ENCODE data around the gene CCT3. TPM values are rescaled to one million over a fixed set of nuclear protein-coding genes. Genes with fewer than 3 reads are reported as not detected.
"Not testable (repeated sequence)": the region's sequence is repeated elsewhere in the genome, so short reads cannot be mapped to it uniquely, and the experiment has no call there.

The CCT3 gene
- total RNA-seq, result 302 TPM

- DNase-seq, result peak; percentile 100
Measured at GRCh38 chr1:156338180-156338976, at the start of gene CCT3, which contains the start of gene TSACC. Gene CCT3, minus strand, starts transcription at chr1:156338292. Its CDS starts 108 bp downstream, at chr1:156338184. Gene TSACC, plus strand, starts transcription at chr1:156338526. Its CDS starts 1,232 bp downstream, at chr1:156339758.

- DNase-seq, result no peak
Measured at GRCh38 chr1:156387870-156388173, 49.7 kb upstream of the CCT3 start.

GRCh38 chr1:156386949-156387869 is 49.1 kb upstream of the CCT3 start:
- DNase-seq, result no peak

- DNase-seq, result no peak
Measured at GRCh38 chr1:156386134-156386901, 48.2 kb upstream of the CCT3 start.

DNA sequence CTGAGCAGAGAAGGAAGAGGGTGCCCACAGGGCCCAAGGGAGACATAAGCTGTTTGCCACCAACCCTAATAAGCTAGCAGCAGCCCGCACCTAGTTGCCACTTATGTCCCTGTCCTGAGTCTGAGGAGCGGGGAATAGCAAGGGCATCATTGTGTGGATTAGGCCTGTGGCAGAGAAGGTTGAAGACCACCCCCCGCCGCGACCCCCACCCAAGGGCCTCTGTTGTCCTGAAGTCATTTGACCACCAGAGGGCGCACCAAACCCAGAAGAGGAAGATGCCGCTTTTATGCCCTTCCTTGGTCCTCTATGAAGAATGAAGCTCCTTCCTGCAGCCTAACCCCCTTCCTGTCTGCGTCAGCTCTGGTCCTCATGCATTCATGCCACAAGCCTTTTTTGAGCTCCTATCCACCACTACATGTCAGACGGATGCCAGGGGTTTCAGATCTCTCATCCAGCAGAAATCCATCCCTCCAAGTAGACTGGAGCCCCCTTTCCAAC is 47.5 kb upstream of the CCT3 start:
- DNase-seq, result peak; percentile 84

- DNase-seq, result no peak
Measured at GRCh38 chr1:156384658-156385057, 46.6 kb upstream of the CCT3 start.

DNA sequence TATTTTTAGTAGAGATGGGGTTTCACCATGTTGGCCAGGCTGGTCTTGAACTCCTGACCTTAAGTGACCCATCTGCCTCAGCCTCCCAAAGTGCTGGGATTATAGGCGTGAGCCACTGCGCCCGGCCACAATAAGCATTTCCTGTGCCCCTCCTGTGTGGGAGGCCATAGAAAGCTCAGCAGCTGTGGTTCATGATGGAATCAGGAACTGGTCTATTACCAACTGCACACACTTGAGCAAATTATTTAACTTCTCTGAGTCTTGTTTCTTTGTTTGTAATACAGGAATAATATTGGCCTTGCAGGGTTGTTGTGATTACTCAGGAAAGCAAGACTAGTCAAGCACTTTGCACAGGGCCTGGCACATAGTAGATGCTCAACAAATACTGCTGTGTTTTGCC is 45.9 kb upstream of the CCT3 start:
- DNase-seq, result no peak

- DNase-seq, result peak; percentile 75
Measured at GRCh38 chr1:156383023-156383422, 44.9 kb upstream of the CCT3 start.

- DNase-seq, result no peak
Measured at GRCh38 chr1:156382561-156382960, 44.5 kb upstream of the CCT3 start.

GRCh38 chr1:156379420-156380165 is 41.5 kb upstream of the CCT3 start:
- DNase-seq, result no peak

DNA sequence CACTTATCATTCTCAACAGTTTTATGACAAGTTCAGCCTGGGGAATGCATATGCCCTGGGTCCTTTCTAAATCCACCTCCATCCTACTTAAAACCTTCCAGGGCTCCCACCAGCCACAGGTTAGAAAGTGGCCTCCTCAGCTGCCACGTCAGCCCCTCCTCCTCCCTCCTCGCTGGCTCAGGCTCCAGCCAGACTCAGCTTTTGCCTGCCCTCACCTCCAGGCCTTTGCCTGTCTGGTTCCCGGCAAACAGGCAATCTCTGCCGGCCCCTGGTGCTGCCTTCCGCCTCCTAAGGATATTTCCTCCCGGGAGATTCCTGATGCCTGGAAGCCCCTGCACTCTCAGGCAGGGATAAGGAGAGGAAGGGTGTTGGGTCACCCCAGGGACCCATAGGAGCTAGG is 40.5 kb upstream of the CCT3 start:
- DNase-seq, result no peak

DNA sequence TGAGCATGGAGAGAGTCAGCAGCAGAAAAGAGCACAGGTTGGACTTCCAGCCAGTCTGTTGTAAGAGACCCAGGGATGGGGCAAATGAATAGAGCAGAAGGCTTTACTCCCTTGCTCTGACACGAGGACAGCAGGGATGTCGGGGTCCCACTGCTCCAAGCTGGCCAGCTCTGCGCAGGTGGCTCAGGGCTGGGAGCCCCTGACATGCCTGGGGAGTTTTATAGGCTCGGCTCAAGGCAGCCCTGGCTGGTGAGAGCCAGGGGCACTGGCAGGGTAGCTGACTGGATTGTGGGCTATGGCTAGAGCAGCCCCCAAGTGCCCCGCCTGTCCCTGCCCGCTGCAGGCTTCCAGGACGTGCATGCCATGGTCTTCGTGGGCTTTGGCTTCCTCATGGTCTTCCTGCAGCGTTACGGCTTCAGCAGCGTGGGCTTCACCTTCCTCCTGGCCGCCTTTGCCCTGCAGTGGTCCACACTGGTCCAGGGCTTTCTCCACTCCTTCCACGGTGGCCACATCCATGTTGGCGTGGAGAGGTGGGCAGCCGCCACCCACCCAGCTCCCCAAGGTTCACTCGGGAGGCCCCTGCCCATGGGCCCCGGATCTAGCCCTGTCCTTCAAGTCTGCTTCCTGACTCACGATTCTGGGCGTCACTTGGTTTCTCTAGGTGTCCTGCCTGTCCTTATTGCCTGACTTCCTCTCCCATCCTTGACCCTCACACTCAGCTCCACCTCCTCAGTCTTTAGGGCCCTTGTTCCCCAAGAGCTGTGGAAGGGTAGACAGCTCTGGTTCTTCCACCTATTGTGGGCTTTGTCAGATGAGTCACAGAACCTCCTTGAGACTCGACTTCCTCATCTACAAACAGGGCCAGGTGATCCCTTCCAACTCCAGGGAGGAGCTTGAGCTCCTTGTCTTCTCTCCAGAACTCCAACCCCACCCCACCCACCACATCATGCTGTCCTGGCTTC is 39.1 kb upstream of the CCT3 start:
- no peak for DNase-seq

DNA sequence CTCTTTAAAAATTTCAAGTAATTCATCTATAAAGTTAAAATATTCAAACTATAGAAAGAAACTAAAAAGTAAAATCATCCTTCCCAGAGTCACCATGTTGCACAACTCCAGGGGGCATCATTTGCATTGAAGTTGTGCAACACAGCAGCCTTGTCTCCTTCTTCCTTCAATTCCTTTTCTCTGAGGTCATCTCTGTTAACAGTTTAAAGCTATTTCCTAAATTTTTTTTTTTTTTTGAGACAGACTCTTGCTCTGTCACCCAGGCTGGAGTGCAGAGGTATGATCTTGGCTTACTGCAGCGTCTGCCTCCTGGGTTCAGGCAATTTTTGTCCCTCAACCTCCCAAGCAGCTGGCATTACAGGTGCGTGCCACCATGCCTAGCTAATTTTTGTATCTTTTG is 38.1 kb upstream of the CCT3 start:
- no peak for DNase-seq

GRCh38 chr1:156373546-156373945 is 35.5 kb upstream of the CCT3 start:
- no peak for DNase-seq

DNA sequence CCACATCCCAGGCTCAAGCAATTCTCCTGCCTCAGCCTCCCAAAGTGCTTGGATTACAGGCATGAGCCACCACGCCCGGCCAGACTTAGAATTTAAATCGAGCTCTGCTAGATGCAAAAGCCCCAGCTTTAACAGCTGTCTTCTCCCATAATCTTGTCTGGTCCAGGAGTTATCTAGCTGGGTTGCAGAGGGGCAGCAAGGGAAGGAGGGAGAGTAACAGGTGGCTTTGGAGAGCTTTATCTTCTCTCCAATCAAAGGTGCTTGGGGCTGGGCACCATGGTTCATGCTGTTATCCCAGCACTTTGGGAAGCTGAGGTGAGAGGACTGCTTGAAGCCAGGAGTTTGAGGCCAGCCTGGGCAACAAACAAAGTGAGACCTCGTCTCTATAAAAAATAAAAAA is 34.8 kb upstream of the CCT3 start:
- DNase-seq, result no peak

- DNase-seq, result no peak
Measured at GRCh38 chr1:156372265-156372586, 34.1 kb upstream of the CCT3 start.

GRCh38 chr1:156371553-156372264 is 33.6 kb upstream of the CCT3 start:
- DNase-seq, result no peak

GRCh38 chr1:156369685-156370286 is 31.7 kb upstream of the CCT3 start:
- DNase-seq, result not testable (repeated sequence)

DNA sequence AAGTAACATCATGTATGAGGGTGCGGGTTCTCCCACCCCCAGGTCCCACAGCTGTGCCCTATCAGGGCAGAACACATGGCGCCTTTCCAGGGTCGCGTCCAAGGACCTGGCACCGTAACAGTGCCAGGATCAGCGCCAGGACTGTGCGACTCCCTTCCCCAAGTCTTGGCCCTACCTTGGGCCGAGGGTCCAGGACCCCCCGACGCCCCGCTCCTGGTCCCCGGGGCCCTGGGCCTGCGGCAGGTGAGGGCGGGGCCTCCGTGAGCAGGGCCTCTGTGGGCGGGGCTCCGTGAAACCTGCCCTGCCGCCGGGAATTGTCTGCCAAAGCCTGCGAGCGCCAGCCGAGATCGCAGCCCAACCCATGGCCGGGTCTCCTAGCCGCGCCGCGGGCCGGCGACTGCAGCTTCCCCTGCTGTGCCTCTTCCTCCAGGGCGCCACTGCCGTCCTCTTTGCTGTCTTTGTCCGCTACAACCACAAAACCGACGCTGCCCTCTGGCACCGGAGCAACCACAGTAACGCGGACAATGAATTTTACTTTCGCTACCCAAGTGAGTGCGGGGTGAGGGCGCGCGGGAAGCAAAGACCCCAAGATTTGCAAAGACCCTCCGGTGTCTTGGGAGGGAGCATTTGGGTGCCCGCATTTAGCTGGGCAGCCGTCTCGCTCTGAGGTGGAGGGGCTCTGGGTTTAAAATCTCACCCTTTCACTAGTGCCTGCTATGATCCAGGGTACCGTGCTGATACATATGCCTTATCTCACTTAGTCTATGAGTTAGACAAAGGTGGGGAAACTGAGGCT is 31.0 kb upstream of the CCT3 start, which contains the start of gene RHBG:
RHBG (plus strand) TSS at position 323 of the 796 bp plus-strand sequence; CDS start at position 362, 39 bp downstream.
- peak; percentile 34 for DNase-seq

Data from tongue (tissue), 2 donors.